ENCODE results near the gene ASB4.

ASB4 gene

GRCh38 chr7:95560674-95561073 lies 74.9 kb downstream of the ASB4 start:
- Histone ChIP-seq H3K4me1 (ENCODE audit: control insufficient read depth, low read length) (no peaks in the 10 kb centered on the region), H3K9me3 (ENCODE audit: control insufficient read depth, insufficient read depth, low read length) (no peaks in the 10 kb centered on the region), H3K9me2 (replicated peaks; ENCODE audit: control insufficient read depth, low read length) (no peaks in the 10 kb centered on the region; the same call in 1 of the 2 replicates), H4K20me1 (ENCODE audit: control insufficient read depth, insufficient read depth, low read depth, low read length) (no peaks in the 10 kb centered on the region), H3K27ac (ENCODE audit: low read depth, low read length) (no peak overlapping the region), H3K36me3 (ENCODE audit: control insufficient read depth, low read length) (no peaks in the 10 kb centered on the region), H3K79me2 (ENCODE audit: control insufficient read depth, low read length) (no peaks in the 10 kb centered on the region), H3F3A (ENCODE audit: control insufficient read depth, insufficient read depth) (no peaks in the 10 kb centered on the region), H3K27me3 (ENCODE audit: control insufficient read depth, low read length) (no peaks in the 10 kb centered on the region), H3K4me3 (ENCODE audit: low read length) (no peak overlapping the region), H3K4me2 (ENCODE audit: low read length) (no peak overlapping the region)
- TF ChIP-seq, protein P1, sequence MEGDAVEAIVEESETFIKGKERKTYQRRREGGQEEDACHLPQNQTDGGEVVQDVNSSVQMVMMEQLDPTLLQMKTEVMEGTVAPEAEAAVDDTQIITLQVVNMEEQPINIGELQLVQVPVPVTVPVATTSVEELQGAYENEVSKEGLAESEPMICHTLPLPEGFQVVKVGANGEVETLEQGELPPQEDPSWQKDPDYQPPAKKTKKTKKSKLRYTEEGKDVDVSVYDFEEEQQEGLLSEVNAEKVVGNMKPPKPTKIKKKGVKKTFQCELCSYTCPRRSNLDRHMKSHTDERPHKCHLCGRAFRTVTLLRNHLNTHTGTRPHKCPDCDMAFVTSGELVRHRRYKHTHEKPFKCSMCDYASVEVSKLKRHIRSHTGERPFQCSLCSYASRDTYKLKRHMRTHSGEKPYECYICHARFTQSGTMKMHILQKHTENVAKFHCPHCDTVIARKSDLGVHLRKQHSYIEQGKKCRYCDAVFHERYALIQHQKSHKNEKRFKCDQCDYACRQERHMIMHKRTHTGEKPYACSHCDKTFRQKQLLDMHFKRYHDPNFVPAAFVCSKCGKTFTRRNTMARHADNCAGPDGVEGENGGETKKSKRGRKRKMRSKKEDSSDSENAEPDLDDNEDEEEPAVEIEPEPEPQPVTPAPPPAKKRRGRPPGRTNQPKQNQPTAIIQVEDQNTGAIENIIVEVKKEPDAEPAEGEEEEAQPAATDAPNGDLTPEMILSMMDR (IDR thresholded peaks at IDR 0.05; ENCODE audit: low read depth, low read length, poor library complexity, severe bottlenecking), result no peak
- no peak for TF ChIP-seq EZH2phosphoT487 (IDR thresholded peaks at IDR 0.05; ENCODE audit: borderline replicate concordance, low read length)

DNA sequence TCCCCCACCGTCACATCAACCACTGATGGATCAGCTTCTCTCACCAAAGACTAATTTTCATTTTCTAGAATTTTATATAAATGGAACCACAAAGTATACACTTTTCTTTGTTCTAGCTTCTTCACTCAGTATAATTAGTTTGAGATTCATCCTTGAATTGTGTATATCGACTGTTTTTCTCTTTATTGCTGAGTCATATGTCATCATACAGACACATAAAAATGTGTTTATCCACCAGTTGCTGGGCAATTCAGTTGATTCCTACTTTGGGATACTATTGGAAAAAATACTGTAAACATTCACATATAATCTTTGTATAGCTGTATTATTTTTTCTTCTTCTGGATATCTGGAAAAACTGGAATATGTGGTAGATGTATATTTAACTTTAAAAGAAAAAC lies 84.0 kb downstream of the ASB4 start:
- no peaks in the 10 kb centered on the region for H4K20me1 ChIP-seq (ENCODE audit: control insufficient read depth, insufficient read depth, low read depth, low read length)
- no peak overlapping the region for H3K27ac ChIP-seq (ENCODE audit: low read depth, low read length)
- H3K9me2 ChIP-seq (replicated peaks; ENCODE audit: control insufficient read depth, low read length), result no peaks in the 10 kb centered on the region
- H3K4me1 ChIP-seq (ENCODE audit: control insufficient read depth, low read length), result no peaks in the 10 kb centered on the region
- H3K27me3 ChIP-seq (ENCODE audit: control insufficient read depth, low read length), result no peaks in the 10 kb centered on the region
- TF ChIP-seq EZH2phosphoT487 (IDR thresholded peaks at IDR 0.05; ENCODE audit: borderline replicate concordance, low read length), result no peak
- TF ChIP-seq, protein P1 (IDR thresholded peaks at IDR 0.05; ENCODE audit: low read depth, low read length, poor library complexity, severe bottlenecking), result no peak
- no peak overlapping the region for H3K4me2 ChIP-seq (ENCODE audit: low read length)
- no peak overlapping the region for H3K4me3 ChIP-seq (ENCODE audit: low read length)
- no peaks in the 10 kb centered on the region for H3K9me3 ChIP-seq (ENCODE audit: control insufficient read depth, insufficient read depth, low read length)
- no peaks in the 10 kb centered on the region for H3K36me3 ChIP-seq (ENCODE audit: control insufficient read depth, low read length)
- no peaks in the 10 kb centered on the region for H3F3A ChIP-seq (ENCODE audit: control insufficient read depth, insufficient read depth)
- H3K79me2 ChIP-seq (ENCODE audit: control insufficient read depth, low read length), result no peaks in the 10 kb centered on the region

- no peaks in the 10 kb centered on the region for H3K9me2 ChIP-seq (replicated peaks; ENCODE audit: control insufficient read depth, low read length)
- TF ChIP-seq EZH2phosphoT487 (IDR thresholded peaks at IDR 0.05; ENCODE audit: borderline replicate concordance, low read length), result no peak
- TF ChIP-seq, protein P1 (IDR thresholded peaks at IDR 0.05; ENCODE audit: low read depth, low read length, poor library complexity, severe bottlenecking), result no peak
- no peaks in the 10 kb centered on the region for H3K9me3 ChIP-seq (ENCODE audit: control insufficient read depth, insufficient read depth, low read length)
- H3F3A ChIP-seq (ENCODE audit: control insufficient read depth, insufficient read depth), result no peaks in the 10 kb centered on the region
- no peaks in the 10 kb centered on the region for H3K36me3 ChIP-seq (ENCODE audit: control insufficient read depth, low read length)
- H3K79me2 ChIP-seq (ENCODE audit: control insufficient read depth, low read length), result no peaks in the 10 kb centered on the region
- H4K20me1 ChIP-seq (ENCODE audit: control insufficient read depth, insufficient read depth, low read depth, low read length), result no peaks in the 10 kb centered on the region
- H3K4me2 ChIP-seq (ENCODE audit: low read length), result no peak overlapping the region
- no peak overlapping the region for H3K27ac ChIP-seq (ENCODE audit: low read depth, low read length)
- no peaks in the 10 kb centered on the region for H3K27me3 ChIP-seq (ENCODE audit: control insufficient read depth, low read length)
- H3K4me3 ChIP-seq (ENCODE audit: low read length), result no peak overlapping the region
- H3K4me1 ChIP-seq (ENCODE audit: control insufficient read depth, low read length), result no peaks in the 10 kb centered on the region
Measured at GRCh38 chr7:95577137-95577536, 91.4 kb downstream of the ASB4 start.

Measured in DOHH2 (cell line).